Uterus (tissue), 2 donors: ENCODE measurements around the gene SPR.

Experiments
- CTCF ChIP-seq, 4 experiments: fragments of 200-600 bp in 2 of 4; fragments of 450-650 bp in 2 of 4; sonication (generic) in 2 of 4; IDR thresholded peaks; one replicate each; pipeline ENCODE4 v1.5.1; 2016 to 2019; ENCODE audit warnings: antibody characterized with exemption in 4 of 4, mild to moderate bottlenecking in 2 of 4, moderate library complexity in 1 of 4
- POLR2A ChIP-seq, 2 donors: fragments of 450-650 bp; IDR thresholded peaks; one replicate each; pipeline ENCODE4 v1.6.1; 2016; ENCODE audit warnings: antibody characterized with exemption in 2 of 2, mild to moderate bottlenecking in 1 of 2, moderate library complexity in 1 of 2

GRCh38 chr2:72916743-72917137 is 29.5 kb downstream of the SPR start:
- TF ChIP-seq CTCF (IDR thresholded peaks at IDR 0.05) (no peak), POLR2A (IDR thresholded peaks at IDR 0.05) (no peak)
